ENCODE data around the gene SDCBP2. TPM values are rescaled to one million over a fixed set of nuclear protein-coding genes. Genes with fewer than 3 reads are reported as not detected.

The SDCBP2 gene
- total RNA-seq, 1 donor from 2014 or later: not detected

- DNase-seq (ENCODE audit: low spot score in 2 of 2): no peak
- Histone ChIP-seq H3K36me3 (peaks cover 5 to 16% of the 10 kb centered on the region in 2 donors), H3K9me3 (no peaks in the 10 kb centered on the region), H3K27me3 (no peaks in the 10 kb centered on the region), H3K4me3 (no peak overlapping the region), H3K27ac (no peak overlapping the region), H3K4me1 (no peaks in the 10 kb centered on the region)
- TF ChIP-seq CTCF (IDR thresholded peaks at IDR 0.05): no peak
- intact Hi-C loops (cut with DNase I): no loop called here
These were observed 33.5 kb upstream of the SDCBP2 start for GRCh38 chr20:1362484-1362883.

- intact Hi-C loops (cut with DNase I): no loop called here
- Histone ChIP-seq H3K27me3 (no peaks in the 10 kb centered on the region), H3K4me1 (no peaks in the 10 kb centered on the region), H3K27ac (no peak overlapping the region), H3K9me3 (no peaks in the 10 kb centered on the region), H3K36me3 (peaks cover 2 to 11% of the 10 kb centered on the region in 2 donors), H3K4me3 (no peak overlapping the region)
- no peak for DNase-seq (ENCODE audit: low spot score in 2 of 2)
- no peak for TF ChIP-seq CTCF (IDR thresholded peaks at IDR 0.05)
These were observed 31.3 kb upstream of the SDCBP2 start for GRCh38 chr20:1360094-1360846.

- H3K27me3 ChIP-seq: no peaks in the 10 kb centered on the region
- intact Hi-C loops (cut with DNase I): no loop called here
- no peak overlapping the region for H3K4me3 ChIP-seq
- no peaks in the 10 kb centered on the region for H3K9me3 ChIP-seq
- DNase-seq (ENCODE audit: low spot score in 2 of 2): no peak
- H3K36me3 ChIP-seq: peaks cover 0 to 17% of the 10 kb centered on the region in 2 donors
- H3K27ac ChIP-seq: no peak overlapping the region
- TF ChIP-seq CTCF (IDR thresholded peaks at IDR 0.05): no peak
- H3K4me1 ChIP-seq: no peaks in the 10 kb centered on the region
These were observed 29.2 kb upstream of the SDCBP2 start for GRCh38 chr20:1357921-1358671.

- no peaks in the 10 kb centered on the region for H3K9me3 ChIP-seq
- DNase-seq (ENCODE audit: low spot score in 2 of 2): no peak
- TF ChIP-seq CTCF (IDR thresholded peaks at IDR 0.05): no peak
- H3K36me3 ChIP-seq: peaks cover 0 to 12% of the 10 kb centered on the region in 2 donors
- no peaks in the 10 kb centered on the region for H3K4me1 ChIP-seq
- intact Hi-C loops (cut with DNase I): no loop called here
- H3K4me3 ChIP-seq: no peak overlapping the region
- H3K27me3 ChIP-seq: no peaks in the 10 kb centered on the region
- H3K27ac ChIP-seq: no peak overlapping the region
These were observed 25.0 kb upstream of the SDCBP2 start for GRCh38 chr20:1353956-1354355.

GRCh38 chr20:1346315-1346969 is 17.5 kb upstream of the SDCBP2 start:
- no peak overlapping the region for H3K4me3 ChIP-seq
- no peaks in the 10 kb centered on the region for H3K36me3 ChIP-seq
- H3K4me1 ChIP-seq: no peaks in the 10 kb centered on the region
- intact Hi-C loops (cut with DNase I): no loop called here
- H3K27ac ChIP-seq: no peak overlapping the region
- H3K27me3 ChIP-seq: no peaks in the 10 kb centered on the region
- DNase-seq (ENCODE audit: low spot score in 2 of 2): no peak
- TF ChIP-seq CTCF (IDR thresholded peaks at IDR 0.05): no peak
- H3K9me3 ChIP-seq: peaks cover 0 to 9% of the 10 kb centered on the region in 2 donors

Data from ascending aorta (tissue), 2 donors.